GM12872 (cell line): ENCODE measurements around the gene SYF2.

Source experiments
- CTCF ChIP-seq: IDR thresholded peaks from 3 replicates; pipeline ENCODE4 v1.5.1; 2011; ENCODE audit warnings: low read depth, mild to moderate bottlenecking, low read length, moderate library complexity; ENCODE audit not compliant: insufficient read depth

Gene SYF2

GRCh38 chr1:25183126-25183980 lies 48.9 kb downstream of the SYF2 start:
- TF ChIP-seq CTCF = no peak

DNA sequence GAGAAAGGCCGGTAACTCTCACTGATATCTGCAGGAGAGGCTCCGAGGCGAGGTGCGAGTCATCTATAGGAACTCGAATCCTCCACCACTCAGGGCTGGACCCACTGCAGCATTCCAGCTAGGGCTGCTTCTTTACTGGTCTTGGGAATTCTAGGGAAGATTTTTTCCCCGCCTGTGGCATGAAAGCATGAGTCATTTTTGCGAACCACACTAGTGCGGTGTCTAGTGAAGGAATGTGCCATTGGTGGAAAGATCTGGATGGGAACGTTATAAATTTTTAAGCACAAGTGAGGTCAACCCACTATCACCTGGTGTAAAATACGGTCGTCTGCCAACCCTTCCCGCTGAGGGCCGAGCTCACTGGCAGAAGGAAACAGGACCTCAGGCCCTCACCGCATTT lies 49.7 kb downstream of the SYF2 start:
- TF ChIP-seq CTCF = no peak

DNA sequence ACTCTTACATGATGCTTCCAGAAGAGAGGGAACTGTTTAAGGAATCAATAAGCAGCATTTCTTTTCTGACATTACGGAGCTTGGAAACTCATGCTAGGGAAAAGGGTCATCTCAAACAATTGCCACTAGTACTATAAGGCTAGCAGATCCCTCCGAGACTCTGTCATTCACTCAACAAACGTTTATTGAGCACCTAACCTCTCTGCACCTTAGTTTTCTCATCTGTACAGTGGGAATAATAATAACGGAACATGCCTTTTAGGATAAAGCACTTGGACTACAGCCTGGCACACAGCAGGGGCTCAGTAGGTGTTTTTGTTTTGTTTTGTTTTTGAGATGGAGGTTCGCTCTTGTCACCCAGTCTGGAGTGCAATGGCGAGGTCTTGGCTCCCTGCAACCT lies 51.3 kb downstream of the SYF2 start:
- TF ChIP-seq CTCF = no peak

GRCh38 chr1:25178917-25179561 lies 53.3 kb downstream of the SYF2 start:
- no peak for TF ChIP-seq CTCF

DNA sequence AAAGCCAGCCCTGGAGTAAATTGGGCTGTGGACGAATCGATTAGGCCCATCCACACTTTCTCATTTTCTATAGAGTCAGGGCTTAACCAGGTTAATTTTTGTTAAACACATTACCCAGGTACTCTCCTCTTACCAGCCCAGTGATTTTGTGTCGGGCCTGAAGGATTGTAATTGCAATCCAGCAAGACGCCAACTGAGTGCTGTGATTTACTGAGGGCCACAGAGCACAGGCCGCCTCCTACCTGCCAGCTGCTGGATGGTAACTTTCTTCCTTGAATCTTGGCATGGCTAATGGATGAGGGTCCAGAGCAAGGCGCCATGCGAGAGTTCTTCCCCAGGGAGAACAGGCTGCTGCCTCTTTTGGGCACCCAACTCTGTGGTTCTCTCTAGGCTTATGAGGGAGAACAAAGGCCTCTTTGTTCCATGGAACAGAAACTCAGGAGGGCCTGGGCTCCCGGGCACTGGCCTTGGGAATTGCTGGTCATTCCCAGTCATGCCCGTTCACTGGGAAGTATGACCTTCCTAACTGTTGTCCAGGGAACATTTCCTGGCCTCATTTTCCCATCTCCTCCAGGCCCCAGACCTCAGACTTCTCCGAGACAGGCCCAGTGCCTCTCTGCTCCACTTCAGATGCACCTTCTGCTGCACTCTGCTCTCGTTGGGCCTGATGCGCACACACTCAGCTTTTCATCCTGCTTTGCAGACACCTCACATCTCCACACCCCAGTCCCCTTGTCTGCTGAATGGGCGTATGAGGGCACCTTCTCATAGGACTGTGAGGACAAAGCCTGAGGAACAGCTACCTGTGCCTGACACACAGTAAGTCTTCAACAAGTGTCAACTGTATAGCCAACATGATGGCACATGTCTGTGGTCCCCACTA lies 57.3 kb downstream of the SYF2 start:
- no peak for TF ChIP-seq CTCF

- no peak for TF ChIP-seq CTCF
Observed at GRCh38 chr1:25174363-25174729, 58.0 kb downstream of the SYF2 start.

GRCh38 chr1:25173809-25174340 lies 58.4 kb downstream of the SYF2 start:
- TF ChIP-seq CTCF = no peak
